Measurements from ENCODE around the gene CCT6A. TPM values are rescaled to one million over a fixed set of nuclear protein-coding genes. Genes with fewer than 3 reads are reported as not detected.
"Not testable (repeated sequence)": the region's sequence is repeated elsewhere in the genome, so short reads cannot be mapped to it uniquely, and the experiment has no call there.

Gene CCT6A
- total RNA-seq, 1 donor from 2014 or later, result 263 TPM

DNA sequence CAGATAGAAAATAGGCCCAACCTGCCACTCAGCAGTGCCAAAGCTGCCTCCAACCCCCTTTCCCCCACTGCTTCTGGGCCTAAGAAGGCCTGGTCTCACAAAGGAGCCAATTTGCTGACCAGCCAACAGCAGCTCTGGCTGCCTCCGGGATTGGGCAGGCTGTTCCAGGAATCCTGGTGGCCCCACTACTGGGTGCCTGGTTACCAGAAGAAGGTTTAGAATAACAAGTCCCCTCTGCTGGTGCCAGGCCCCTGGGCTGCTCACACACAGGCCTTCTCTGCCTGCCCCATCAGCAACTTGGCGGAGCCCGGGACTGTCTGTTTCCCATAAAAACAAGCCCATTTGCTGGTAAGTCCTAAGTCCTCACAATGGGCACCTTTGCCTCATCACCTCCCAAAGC, 40.0 kb downstream of the CCT6A start:
- peaks cover 7% of the 10 kb centered on the region for H3K36me3 Mint-ChIP-seq (ENCODE audit: low read depth)
- no peaks in the 10 kb centered on the region for H3K27me3 Mint-ChIP-seq (ENCODE audit: low read depth)
- no peak overlapping the region for H3K27ac Mint-ChIP-seq
- no peak overlapping the region for H3K4me3 Mint-ChIP-seq (ENCODE audit: low read depth)
- H3K4me1 Mint-ChIP-seq (ENCODE audit: low read depth), result no peaks in the 10 kb centered on the region
- intact Hi-C loops (cut with micrococcal nuclease), result no loop called here
- DNase-seq (ENCODE audit: low spot score), result no peak
- H3K9me3 Mint-ChIP-seq, result no peaks in the 10 kb centered on the region

DNA sequence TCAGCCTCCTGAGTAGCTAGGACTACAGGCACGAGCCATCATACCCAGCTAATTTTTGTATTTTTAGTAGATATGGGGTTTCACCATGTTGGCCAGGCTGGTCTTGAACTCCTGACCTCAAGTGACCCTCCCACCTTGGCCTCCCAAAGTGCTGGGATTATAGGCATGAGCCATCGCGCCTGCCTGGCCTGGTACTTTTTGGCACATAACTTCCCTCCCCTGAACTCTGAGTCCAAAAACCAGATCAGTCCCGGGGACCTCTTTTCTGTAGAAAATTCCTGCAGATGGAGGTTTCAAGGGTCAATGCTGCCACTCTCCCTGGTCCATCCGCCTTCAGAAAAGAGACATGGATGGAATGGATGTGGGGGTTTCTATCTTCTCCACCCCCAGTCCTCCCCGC, 40.8 kb downstream of the CCT6A start:
- H3K4me3 Mint-ChIP-seq (ENCODE audit: low read depth); DNase-seq (ENCODE audit: low spot score); H3K4me1 Mint-ChIP-seq (ENCODE audit: low read depth); H3K36me3 Mint-ChIP-seq (ENCODE audit: low read depth); intact Hi-C loops (cut with micrococcal nuclease); H3K27ac Mint-ChIP-seq; H3K9me3 Mint-ChIP-seq; H3K27me3 Mint-ChIP-seq (ENCODE audit: low read depth): not testable (repeated sequence)

DNA sequence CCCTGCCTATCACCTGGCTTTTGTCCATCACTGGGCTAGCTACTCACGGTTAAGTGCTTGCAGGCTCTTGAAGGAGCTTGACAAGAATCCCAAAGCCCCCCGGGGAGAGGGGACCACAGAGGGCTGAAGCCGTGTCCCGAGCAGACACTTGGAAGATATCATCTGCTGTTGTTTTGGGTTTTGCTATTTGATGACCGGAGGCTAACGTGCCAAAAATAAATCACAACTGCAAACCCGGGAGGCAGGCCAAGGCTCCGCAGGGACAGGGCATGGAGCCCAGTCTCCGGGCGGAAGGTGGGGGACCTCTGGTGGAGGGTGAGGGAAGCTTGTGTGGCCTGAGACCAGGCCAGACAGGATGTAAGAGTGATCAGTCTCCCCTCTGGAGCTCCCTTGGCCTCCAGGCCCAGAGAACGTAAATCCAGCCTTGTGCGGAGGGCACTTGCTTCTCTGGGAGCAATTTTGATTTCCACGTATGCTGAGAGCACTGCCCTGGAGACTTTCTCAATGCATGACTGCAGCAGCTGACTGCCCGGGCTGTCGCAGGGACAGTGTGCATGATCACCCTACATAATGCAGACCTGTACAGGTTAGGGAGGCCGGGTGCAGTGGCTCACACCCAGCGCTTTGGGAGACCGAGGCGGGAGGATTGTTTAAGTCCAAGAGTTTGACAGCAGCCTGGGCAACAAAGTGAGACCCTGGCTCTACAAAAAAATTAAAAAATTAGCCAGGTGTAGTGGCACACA, 41.4 kb downstream of the CCT6A start, which contains the start of gene PHKG1:
PHKG1 (minus strand) TSS at position 164 of the 743 bp plus-strand sequence. CDS start 4,011 bp downstream, outside the sequence.
- Mint-ChIP-seq H3K4me3 (ENCODE audit: low read depth) (no peak within 1 kb of the TSS), H3K27ac (no peak within 1 kb of the TSS)
- intact Hi-C loops (cut with micrococcal nuclease), result no loop called here

DNA sequence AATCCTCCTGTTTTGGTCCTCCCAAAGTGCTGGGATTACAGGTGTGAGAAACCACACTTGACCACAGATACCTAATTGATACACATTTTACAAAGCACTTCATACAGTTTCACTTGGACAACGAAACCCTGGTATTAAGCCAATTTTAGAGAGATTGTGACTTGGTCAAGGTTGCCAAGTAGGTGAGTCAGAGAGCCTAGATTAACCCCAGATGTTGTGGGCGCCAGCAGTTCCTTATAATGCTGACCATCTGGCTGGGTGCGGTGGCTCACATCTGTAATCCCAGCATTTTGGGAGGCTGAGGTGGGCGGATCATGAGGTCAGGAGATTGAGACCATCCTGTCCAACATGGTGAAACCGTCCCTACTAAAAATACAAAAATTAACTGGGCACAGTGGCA, 46.1 kb downstream of the CCT6A start:
- H3K27me3 Mint-ChIP-seq (ENCODE audit: low read depth), result no peaks in the 10 kb centered on the region
- H3K9me3 Mint-ChIP-seq, result no peaks in the 10 kb centered on the region
- peaks cover 43% of the 10 kb centered on the region for H3K36me3 Mint-ChIP-seq (ENCODE audit: low read depth)
- H3K4me3 Mint-ChIP-seq (ENCODE audit: low read depth), result no peak overlapping the region
- intact Hi-C loops (cut with micrococcal nuclease), result no loop called here
- H3K4me1 Mint-ChIP-seq (ENCODE audit: low read depth), result peaks cover 4% of the 10 kb centered on the region
- H3K27ac Mint-ChIP-seq, result no peak overlapping the region
- DNase-seq (ENCODE audit: low spot score), result no peak

More for the DNA sequence above, 41.4 kb downstream of the CCT6A start, which contains the start of gene PHKG1:
- H3K36me3 Mint-ChIP-seq (ENCODE audit: low read depth), result peaks cover 12% of the 10 kb centered on the region
- DNase-seq (ENCODE audit: low spot score), result no peak
- H3K4me1 Mint-ChIP-seq (ENCODE audit: low read depth), result no peaks in the 10 kb centered on the region
- no peaks in the 10 kb centered on the region for H3K9me3 Mint-ChIP-seq
- no peaks in the 10 kb centered on the region for H3K27me3 Mint-ChIP-seq (ENCODE audit: low read depth)

DNA sequence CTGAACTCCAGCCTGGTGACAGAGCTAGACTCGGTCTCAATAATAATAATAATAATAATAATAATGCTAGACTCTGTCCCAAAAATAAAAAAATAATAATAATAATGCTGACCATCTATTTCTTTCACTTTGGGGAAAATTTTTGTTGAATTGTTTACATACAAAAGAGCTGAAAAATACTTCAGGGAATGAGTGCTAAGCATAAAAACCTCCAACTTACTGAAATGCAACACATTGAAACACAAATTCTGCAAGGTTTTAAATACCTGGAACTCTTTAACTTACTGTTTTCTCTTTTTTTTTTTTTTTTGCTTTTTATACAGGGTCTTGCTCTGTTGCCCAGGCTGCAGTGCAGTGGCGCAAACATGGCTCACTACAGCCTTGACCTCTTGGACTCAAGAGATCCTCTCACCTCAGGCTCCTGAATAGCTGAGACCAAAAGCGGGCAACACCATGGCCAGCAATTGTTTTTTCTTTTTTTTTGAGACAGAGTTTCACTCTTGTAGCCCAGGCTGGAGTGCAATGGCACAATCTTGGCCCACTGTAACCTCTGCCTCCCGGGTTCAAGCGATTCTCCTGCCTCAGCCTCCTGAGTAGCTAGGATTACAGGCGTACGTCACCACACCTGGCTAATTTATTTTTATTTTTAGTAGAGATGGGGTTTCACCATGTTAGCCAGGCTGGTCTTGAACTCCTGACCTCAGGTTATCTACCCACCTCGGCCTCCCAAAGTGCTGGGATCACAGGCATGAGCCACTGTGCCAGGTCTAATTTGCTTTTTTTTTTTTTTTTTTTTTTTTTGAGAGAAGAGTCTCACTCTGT, 46.8 kb downstream of the CCT6A start:
- DNase-seq (ENCODE audit: low spot score); H3K4me3 Mint-ChIP-seq (ENCODE audit: low read depth); H3K27ac Mint-ChIP-seq; intact Hi-C loops (cut with micrococcal nuclease); H3K4me1 Mint-ChIP-seq (ENCODE audit: low read depth); H3K9me3 Mint-ChIP-seq; H3K27me3 Mint-ChIP-seq (ENCODE audit: low read depth): not testable (repeated sequence)
- H3K36me3 Mint-ChIP-seq (ENCODE audit: low read depth), result peaks cover 47% of the 10 kb centered on the region

DNA sequence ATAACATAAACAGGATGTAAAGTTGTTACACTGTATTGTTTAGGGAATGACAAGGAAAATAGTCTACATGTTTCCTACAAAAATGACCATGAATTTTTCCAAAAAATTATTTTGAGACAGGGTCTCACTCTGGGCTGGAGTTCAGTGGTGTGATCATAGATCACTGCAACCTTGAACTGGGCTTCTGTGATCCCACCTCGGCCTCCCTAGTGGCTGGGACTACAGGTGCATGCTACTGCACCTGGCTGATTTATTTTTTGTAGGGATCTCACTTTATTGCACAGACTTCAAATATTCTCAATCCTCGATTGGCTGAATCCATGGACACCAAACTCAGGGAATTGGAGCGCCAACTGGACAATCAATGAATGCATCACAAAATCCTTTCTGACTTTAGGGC, 48.1 kb downstream of the CCT6A start:
- H3K4me3 Mint-ChIP-seq (ENCODE audit: low read depth), result no peak overlapping the region
- DNase-seq (ENCODE audit: low spot score), result no peak
- peaks cover 56% of the 10 kb centered on the region for H3K36me3 Mint-ChIP-seq (ENCODE audit: low read depth)
- intact Hi-C loops (cut with micrococcal nuclease), result no loop called here
- no peaks in the 10 kb centered on the region for H3K9me3 Mint-ChIP-seq
- H3K27me3 Mint-ChIP-seq (ENCODE audit: low read depth), result no peaks in the 10 kb centered on the region
- no peak overlapping the region for H3K27ac Mint-ChIP-seq
- peaks cover 9% of the 10 kb centered on the region for H3K4me1 Mint-ChIP-seq (ENCODE audit: low read depth)

DNA sequence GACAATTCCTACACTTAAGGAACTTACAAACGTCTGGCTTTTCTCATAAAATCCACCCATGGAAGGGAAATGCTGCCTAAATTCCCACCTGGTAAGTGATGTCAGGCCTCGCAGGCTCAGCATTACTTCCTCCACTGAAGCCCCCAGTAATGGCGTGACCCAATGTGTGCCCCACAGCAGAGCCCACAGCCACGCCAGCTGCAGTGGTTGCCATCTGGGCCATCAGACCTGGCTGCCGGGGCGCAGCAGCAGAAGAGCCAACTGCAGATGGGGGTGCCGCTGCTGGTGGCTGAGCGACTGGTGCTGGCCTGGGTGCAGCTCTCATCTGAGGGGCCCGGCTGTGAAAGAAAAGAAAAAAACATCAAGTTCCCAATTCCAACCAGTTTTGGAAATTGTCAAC, 52.6 kb downstream of the CCT6A start:
- DNase-seq (ENCODE audit: low spot score); H3K27me3 Mint-ChIP-seq (ENCODE audit: low read depth); H3K27ac Mint-ChIP-seq; intact Hi-C loops (cut with micrococcal nuclease); H3K4me3 Mint-ChIP-seq (ENCODE audit: low read depth): not testable (repeated sequence)
- peaks cover 25% of the 10 kb centered on the region for H3K4me1 Mint-ChIP-seq (ENCODE audit: low read depth)
- peaks cover 72% of the 10 kb centered on the region for H3K36me3 Mint-ChIP-seq (ENCODE audit: low read depth)
- H3K9me3 Mint-ChIP-seq, result peaks cover 16% of the 10 kb centered on the region

DNA sequence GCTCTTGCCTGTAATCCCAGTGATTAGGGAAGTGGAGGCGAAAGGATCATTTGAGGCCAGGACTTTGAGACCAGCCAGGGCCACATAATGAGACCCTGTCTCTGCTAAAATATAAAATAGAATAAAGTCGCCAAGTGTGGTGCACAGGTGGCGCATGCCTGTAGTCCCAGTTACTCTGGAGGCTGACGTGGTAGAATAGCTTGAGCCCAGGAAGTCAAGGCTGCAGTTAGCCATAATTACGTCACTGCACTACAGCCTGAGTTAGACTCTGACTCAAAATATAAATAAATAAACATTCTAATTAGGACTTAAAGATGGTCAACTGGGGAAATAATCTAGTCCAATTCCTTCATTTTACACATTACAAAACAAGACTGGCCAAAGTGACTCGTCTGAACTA, 53.9 kb downstream of the CCT6A start:
- Mint-ChIP-seq H3K4me3 (ENCODE audit: low read depth) (peak overlapping the region; percentile 99), H3K27ac (peak overlapping the region; percentile 99), H3K4me1 (ENCODE audit: low read depth) (peaks cover 25% of the 10 kb centered on the region), H3K9me3 (peaks cover 16% of the 10 kb centered on the region), H3K27me3 (ENCODE audit: low read depth) (no peaks in the 10 kb centered on the region), H3K36me3 (ENCODE audit: low read depth) (peaks cover 59% of the 10 kb centered on the region)
- no peak for DNase-seq (ENCODE audit: low spot score)
- intact Hi-C loops (cut with micrococcal nuclease), result no loop called here

DNA sequence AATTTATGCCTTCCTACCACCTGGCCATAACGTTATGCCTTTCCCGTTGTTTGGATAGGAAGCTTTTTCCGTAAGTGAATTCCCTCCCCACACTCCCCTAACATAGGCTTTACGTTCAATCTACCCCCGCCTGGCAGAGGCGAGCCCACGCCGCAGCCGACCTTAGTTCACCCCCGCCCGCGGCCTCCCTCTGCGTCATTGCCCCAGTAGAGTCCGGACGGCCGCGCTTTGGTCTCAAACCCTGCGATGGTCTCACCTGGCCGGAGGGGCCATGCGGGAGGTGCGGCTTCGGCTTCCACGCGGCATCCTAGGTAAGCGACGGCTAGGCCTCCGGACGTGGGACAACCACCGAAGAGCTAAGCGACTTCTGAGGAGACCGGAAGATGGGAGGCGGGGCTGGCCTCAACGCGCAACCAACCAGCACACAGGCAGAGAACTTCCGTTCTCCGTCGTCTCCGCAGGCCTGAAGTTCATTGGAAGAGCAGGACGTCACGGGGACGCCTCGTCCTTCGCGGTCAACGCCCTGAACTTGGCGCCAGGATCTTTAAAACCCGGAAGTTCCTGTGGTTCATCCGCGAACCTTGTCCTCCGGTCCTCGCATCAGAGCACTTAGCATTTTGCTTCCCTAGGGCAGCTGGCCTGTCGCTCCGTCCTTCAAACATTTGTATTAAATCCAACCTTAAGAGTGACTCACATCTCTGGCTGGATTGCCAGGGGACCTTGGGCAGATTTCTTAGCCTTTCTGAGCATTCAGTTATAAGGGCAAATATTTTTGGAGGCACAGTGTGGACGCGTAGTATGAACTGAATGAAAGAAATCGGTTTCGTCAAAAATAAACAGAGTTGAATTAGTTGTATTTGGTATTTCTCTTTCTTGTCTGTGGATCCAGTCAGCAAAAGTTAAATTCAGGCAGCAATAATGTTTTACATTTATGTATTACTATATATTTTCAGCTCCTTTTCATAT, 54.8 kb downstream of the CCT6A start, which contains the start of gene CHCHD2:
CHCHD2 (minus strand) TSS at position 369 of the 966 bp plus-strand sequence; CDS start at position 306, 63 bp downstream.
- peak within 1 kb of the TSS; percentile 99 for H3K27ac Mint-ChIP-seq
- peaks cover 50% of the 10 kb centered on the region for H3K36me3 Mint-ChIP-seq (ENCODE audit: low read depth)
- no peaks in the 10 kb centered on the region for H3K27me3 Mint-ChIP-seq (ENCODE audit: low read depth)
- H3K9me3 Mint-ChIP-seq, result peaks cover 16% of the 10 kb centered on the region
- peak within 1 kb of the TSS; percentile 99 for H3K4me3 Mint-ChIP-seq (ENCODE audit: low read depth)
- intact Hi-C loops (cut with micrococcal nuclease), result loop anchor here (1.0 to 2.0 kb wide), 7 partner anchors 42 to 1347 kb away; partner anchors contain the start of genes CCT6A, MRPS17, PSPH and SEC61G
- DNase-seq (ENCODE audit: low spot score), result peak; percentile 93
- peaks cover 21% of the 10 kb centered on the region for H3K4me1 Mint-ChIP-seq (ENCODE audit: low read depth)

DNA sequence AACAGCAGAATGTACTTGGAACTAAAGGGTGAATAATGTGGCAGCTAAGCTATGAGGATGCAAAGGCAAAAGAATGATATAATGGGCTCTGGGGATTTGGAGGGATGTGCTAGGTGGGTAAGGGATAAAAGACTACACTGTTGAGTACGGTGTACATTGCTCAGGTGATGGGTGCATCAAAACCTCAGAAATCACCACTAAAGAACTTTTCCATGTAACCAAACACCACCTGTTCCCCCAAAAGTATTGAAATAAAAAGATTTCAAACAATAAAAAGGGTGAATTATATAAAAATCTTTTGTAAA, 56.3 kb downstream of the CCT6A start:
- no peak for DNase-seq (ENCODE audit: low spot score)
- peak overlapping the region; percentile 5 for H3K27ac Mint-ChIP-seq
- intact Hi-C loops (cut with micrococcal nuclease), result loop anchor here (2.0 kb wide), 1 partner anchor 157 kb away; the partner anchor contains the start of gene MRPS17
- no peaks in the 10 kb centered on the region for H3K27me3 Mint-ChIP-seq (ENCODE audit: low read depth)
- peaks cover 16% of the 10 kb centered on the region for H3K9me3 Mint-ChIP-seq
- H3K4me1 Mint-ChIP-seq (ENCODE audit: low read depth), result peaks cover 21% of the 10 kb centered on the region
- H3K36me3 Mint-ChIP-seq (ENCODE audit: low read depth), result peaks cover 38% of the 10 kb centered on the region
- H3K4me3 Mint-ChIP-seq (ENCODE audit: low read depth), result peak overlapping the region; percentile 7

DNA sequence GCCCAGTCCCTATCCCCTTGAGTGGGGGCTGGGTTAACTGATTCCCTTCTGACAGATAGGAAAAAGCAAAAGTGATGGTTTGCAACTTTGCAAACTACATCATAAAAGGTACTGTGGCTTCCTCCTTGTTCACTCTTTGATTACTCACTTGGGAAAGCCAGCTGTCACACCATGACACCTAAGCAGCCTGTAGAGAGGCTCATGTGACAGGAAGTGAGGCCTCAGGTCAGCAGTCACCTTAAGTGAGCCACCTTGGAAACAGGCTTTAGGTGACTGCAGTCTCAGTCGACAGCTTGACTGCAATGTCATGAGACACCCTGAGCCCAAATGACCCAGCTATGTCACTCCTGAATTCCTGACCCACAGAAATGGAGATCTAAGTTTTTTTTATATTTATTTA, 59.0 kb downstream of the CCT6A start:
- H3K4me3 Mint-ChIP-seq (ENCODE audit: low read depth), result no peak overlapping the region
- no peak for DNase-seq (ENCODE audit: low spot score)
- H3K36me3 Mint-ChIP-seq (ENCODE audit: low read depth), result peaks cover 19% of the 10 kb centered on the region
- no peaks in the 10 kb centered on the region for H3K27me3 Mint-ChIP-seq (ENCODE audit: low read depth)
- intact Hi-C loops (cut with micrococcal nuclease), result no loop called here
- peaks cover 14% of the 10 kb centered on the region for H3K4me1 Mint-ChIP-seq (ENCODE audit: low read depth)
- no peak overlapping the region for H3K27ac Mint-ChIP-seq
- peaks cover 16% of the 10 kb centered on the region for H3K9me3 Mint-ChIP-seq

DNA sequence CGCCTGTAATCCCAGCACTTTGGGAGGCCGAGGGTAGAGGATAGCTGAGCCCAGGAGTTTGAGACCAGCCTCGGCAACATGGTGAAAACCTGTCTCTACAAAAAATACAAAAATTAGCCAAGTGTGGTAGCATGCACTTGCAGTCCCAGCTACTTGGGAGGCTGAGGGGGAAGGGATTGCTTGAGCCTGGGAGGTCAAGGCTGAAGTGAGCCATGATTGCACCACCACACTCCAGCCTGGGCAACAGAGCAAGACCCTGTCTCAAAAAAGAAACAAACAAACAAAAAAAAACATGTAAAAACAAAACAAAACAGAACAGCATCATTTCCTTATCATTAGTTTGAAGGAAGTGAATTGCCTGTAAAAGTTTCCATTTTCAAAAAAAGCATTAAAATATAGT, 60.7 kb downstream of the CCT6A start:
- H3K27me3 Mint-ChIP-seq (ENCODE audit: low read depth); H3K4me3 Mint-ChIP-seq (ENCODE audit: low read depth); H3K27ac Mint-ChIP-seq; H3K36me3 Mint-ChIP-seq (ENCODE audit: low read depth); H3K9me3 Mint-ChIP-seq; DNase-seq (ENCODE audit: low spot score); intact Hi-C loops (cut with micrococcal nuclease); H3K4me1 Mint-ChIP-seq (ENCODE audit: low read depth): not testable (repeated sequence)
